ENCODE results near the gene CTNND2. TPM values are rescaled to one million over a fixed set of nuclear protein-coding genes. Genes with fewer than 3 reads are reported as not detected.

The CTNND2 gene, protein sequence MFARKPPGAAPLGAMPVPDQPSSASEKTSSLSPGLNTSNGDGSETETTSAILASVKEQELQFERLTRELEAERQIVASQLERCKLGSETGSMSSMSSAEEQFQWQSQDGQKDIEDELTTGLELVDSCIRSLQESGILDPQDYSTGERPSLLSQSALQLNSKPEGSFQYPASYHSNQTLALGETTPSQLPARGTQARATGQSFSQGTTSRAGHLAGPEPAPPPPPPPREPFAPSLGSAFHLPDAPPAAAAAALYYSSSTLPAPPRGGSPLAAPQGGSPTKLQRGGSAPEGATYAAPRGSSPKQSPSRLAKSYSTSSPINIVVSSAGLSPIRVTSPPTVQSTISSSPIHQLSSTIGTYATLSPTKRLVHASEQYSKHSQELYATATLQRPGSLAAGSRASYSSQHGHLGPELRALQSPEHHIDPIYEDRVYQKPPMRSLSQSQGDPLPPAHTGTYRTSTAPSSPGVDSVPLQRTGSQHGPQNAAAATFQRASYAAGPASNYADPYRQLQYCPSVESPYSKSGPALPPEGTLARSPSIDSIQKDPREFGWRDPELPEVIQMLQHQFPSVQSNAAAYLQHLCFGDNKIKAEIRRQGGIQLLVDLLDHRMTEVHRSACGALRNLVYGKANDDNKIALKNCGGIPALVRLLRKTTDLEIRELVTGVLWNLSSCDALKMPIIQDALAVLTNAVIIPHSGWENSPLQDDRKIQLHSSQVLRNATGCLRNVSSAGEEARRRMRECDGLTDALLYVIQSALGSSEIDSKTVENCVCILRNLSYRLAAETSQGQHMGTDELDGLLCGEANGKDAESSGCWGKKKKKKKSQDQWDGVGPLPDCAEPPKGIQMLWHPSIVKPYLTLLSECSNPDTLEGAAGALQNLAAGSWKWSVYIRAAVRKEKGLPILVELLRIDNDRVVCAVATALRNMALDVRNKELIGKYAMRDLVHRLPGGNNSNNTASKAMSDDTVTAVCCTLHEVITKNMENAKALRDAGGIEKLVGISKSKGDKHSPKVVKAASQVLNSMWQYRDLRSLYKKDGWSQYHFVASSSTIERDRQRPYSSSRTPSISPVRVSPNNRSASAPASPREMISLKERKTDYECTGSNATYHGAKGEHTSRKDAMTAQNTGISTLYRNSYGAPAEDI (N-terminal part only)
- not detected for total RNA-seq

DNA sequence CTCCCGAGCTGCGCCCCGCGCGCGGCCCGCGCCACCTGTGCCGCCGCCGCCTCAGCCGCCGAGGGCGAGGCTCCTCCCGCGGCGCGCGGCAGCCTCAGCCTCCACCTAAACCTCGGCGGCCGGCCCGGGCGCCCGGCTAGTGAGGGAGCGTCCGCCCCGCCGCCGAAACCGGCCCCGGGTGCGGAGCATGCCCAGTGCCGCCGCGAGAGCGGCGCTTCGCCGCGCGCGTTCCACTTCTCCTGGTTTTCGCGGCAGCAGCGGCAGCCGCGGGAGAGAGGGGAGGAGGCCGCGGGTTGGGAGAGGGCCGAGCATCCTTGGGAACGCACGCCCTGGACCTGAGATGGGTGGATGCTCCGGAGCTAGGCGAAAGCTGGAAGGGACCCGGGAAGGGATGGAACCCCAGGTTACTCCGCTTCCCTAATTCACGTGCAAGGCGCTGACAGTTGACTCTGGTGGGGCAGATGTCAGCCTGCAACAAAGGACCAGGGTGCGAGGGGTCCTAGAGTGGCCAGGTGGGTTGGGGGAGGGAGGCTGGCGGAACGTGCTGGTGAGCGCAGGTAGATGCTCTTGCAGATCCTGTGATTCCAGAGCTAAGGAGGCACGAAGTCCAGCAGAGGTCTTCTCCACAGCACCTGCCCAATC is at the start of gene CTNND2:
Gene CTNND2 (minus strand): TSS at position 182 of the 642 bp plus-strand sequence. CDS start 593 bp downstream, outside the sequence.
- peaks cover 6% of the 10 kb centered on the region for H3K4me1 Mint-ChIP-seq
- H3K27me3 Mint-ChIP-seq: peaks cover 37% of the 10 kb centered on the region
- H3K4me3 Mint-ChIP-seq: no peak within 1 kb of the TSS
- no peaks in the 10 kb centered on the region for H3K9me3 Mint-ChIP-seq
- ChIA-PET POLR2A (no interaction called here), CTCF (no interaction called here)
- DNase-seq: no peak
- H3K36me3 Mint-ChIP-seq (ENCODE audit: low read depth): no peaks in the 10 kb centered on the region
- H3K27ac Mint-ChIP-seq: no peak within 1 kb of the TSS

DNA sequence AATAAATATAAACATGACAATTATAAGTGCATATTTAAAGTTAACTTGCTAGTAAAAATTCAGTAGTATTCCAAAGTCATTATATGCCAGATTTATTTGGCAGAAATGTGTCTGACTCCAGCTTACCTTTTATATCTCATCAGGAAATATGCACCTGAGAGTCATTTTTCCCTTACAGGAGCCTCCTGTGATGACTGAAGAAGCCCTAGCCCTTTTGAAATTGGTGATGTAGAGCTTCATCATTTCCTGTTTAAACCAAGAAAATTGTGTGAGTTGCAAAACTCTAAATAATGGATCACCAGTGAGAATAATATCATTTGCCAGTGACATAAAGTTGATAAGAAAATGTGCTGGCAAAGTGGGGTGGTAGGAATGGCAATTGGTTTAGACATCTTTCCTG is 42.1 kb upstream of the CTNND2 start:
- DNase-seq: no peak
- POLR2A ChIA-PET: no interaction called here
- CTCF ChIA-PET: no interaction called here
- Mint-ChIP-seq H3K36me3 (ENCODE audit: low read depth) (no peaks in the 10 kb centered on the region), H3K27me3 (no peaks in the 10 kb centered on the region), H3K27ac (no peak overlapping the region), H3K9me3 (no peaks in the 10 kb centered on the region), H3K4me3 (no peak overlapping the region), H3K4me1 (no peaks in the 10 kb centered on the region)

DNA sequence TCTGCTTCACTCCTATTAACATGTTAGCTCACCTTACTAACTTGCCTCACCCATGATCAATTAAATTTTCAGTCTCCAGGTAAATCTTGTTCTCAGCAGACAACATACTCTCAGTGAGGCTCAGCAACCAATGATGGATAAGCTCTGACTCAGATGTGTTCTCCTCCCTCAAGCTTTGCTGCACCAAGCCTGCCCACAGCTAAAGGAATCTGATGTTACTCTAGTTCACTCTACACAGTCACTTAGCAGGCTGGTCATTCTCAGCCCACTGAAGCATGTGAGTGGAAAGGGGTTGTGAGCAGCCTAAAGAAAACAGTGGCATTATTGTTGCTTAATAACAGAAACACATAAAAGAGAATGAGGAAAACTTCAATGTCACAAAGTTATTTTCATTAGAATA is 37.3 kb upstream of the CTNND2 start:
- no peak overlapping the region for H3K27ac Mint-ChIP-seq
- POLR2A ChIA-PET: no interaction called here
- no peaks in the 10 kb centered on the region for H3K4me1 Mint-ChIP-seq
- DNase-seq: no peak
- H3K27me3 Mint-ChIP-seq: no peaks in the 10 kb centered on the region
- H3K36me3 Mint-ChIP-seq (ENCODE audit: low read depth): no peaks in the 10 kb centered on the region
- CTCF ChIA-PET: no interaction called here
- no peaks in the 10 kb centered on the region for H3K9me3 Mint-ChIP-seq
- no peak overlapping the region for H3K4me3 Mint-ChIP-seq

DNA sequence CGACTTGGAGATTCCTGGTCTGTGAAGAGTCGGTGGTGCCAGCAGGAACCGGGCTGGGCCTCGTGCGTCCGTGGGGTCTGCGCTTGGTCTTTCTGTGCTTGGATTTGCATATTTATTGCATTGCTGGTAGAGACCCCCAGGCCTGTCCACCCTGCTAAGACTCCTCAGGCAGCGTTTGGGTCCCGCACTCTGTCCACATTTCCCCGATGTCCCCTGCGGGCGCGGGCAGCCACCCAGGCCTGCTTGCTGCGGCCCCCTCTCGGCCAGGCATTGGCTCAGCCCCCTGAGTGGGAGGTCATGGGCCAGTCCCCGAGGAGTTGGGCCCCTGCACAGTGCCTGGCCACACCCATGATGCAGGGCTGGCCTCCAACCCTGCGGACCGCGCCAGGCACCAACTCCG is 27.4 kb upstream of the CTNND2 start:
- no peak overlapping the region for H3K27ac Mint-ChIP-seq
- ChIA-PET POLR2A (no interaction called here), CTCF (no interaction called here)
- H3K9me3 Mint-ChIP-seq: peaks cover 2% of the 10 kb centered on the region
- no peak overlapping the region for H3K4me3 Mint-ChIP-seq
- no peaks in the 10 kb centered on the region for H3K36me3 Mint-ChIP-seq (ENCODE audit: low read depth)
- H3K4me1 Mint-ChIP-seq: no peaks in the 10 kb centered on the region
- H3K27me3 Mint-ChIP-seq: no peaks in the 10 kb centered on the region
- DNase-seq: no peak

DNA sequence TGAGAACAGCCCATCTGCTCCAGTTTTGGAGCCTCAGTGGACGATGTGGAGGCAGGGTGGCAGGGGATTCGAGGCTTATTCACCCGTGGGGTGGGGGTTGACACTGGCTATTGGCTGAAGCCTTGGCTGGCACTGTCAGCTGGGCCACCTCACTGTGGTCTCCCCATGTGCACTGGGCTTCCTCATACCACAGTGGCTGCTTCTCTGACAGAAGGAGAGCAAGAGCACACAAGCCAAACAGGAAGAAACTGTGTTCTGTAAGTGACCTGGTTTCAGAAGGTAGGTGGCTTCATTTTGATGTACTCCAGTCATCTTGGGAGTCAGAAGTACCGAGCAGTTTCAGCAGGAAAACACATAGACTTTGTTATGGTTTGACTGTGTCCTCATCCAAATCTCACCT is 24.7 kb upstream of the CTNND2 start:
- CTCF ChIA-PET: no interaction called here
- Mint-ChIP-seq H3K4me1 (no peaks in the 10 kb centered on the region), H3K36me3 (ENCODE audit: low read depth) (no peaks in the 10 kb centered on the region), H3K9me3 (peaks cover 2% of the 10 kb centered on the region), H3K27me3 (no peaks in the 10 kb centered on the region), H3K27ac (no peak overlapping the region), H3K4me3 (no peak overlapping the region)
- no peak for DNase-seq
- POLR2A ChIA-PET: no interaction called here

DNA sequence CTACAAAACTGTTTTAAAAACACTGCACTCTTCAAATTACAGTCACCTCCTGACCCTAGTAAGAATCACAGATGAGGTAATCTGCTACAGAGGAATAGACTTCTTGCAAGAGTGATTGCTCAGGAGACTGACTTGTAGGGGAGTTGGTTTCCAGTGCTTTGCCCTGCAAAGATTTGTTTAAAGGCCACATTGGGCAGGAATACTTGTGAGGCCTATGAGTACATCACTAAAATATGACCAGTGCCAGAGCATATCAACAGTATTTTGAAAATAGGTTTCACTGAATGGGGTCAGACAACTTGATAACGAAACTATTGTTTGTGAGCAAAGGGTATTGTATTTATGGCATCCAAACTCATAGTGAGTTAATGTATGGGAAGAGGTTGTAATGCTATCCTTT is 21.5 kb upstream of the CTNND2 start:
- Mint-ChIP-seq H3K4me1 (no peaks in the 10 kb centered on the region), H3K36me3 (ENCODE audit: low read depth) (no peaks in the 10 kb centered on the region), H3K9me3 (peaks cover 6% of the 10 kb centered on the region), H3K27ac (no peak overlapping the region), H3K4me3 (no peak overlapping the region), H3K27me3 (no peaks in the 10 kb centered on the region)
- ChIA-PET CTCF (no interaction called here), POLR2A (no interaction called here)
- no peak for DNase-seq

DNA sequence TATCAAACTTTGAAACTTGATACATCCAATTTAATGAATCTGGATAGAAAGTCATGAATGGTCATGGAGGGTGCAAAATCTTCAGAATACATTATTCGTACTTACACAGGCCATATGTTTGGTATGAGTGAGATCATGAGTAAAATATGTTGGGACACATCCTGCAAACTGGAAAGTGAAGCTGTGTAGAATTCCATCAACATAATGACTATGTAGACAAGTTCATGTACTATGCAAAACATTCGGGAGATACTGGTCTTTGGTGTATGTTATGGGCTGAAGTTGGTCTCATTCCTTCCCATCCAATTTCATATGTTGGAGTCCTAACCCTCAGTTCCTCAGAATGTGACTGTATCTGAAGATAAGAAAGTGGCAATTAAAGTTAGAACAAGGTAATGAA is 18.1 kb upstream of the CTNND2 start:
- POLR2A ChIA-PET: no interaction called here
- CTCF ChIA-PET: no interaction called here
- H3K4me1 Mint-ChIP-seq: no peaks in the 10 kb centered on the region
- H3K36me3 Mint-ChIP-seq (ENCODE audit: low read depth): no peaks in the 10 kb centered on the region
- H3K27ac Mint-ChIP-seq: no peak overlapping the region
- no peaks in the 10 kb centered on the region for H3K27me3 Mint-ChIP-seq
- peaks cover 10% of the 10 kb centered on the region for H3K9me3 Mint-ChIP-seq
- DNase-seq: no peak
- no peak overlapping the region for H3K4me3 Mint-ChIP-seq

DNA sequence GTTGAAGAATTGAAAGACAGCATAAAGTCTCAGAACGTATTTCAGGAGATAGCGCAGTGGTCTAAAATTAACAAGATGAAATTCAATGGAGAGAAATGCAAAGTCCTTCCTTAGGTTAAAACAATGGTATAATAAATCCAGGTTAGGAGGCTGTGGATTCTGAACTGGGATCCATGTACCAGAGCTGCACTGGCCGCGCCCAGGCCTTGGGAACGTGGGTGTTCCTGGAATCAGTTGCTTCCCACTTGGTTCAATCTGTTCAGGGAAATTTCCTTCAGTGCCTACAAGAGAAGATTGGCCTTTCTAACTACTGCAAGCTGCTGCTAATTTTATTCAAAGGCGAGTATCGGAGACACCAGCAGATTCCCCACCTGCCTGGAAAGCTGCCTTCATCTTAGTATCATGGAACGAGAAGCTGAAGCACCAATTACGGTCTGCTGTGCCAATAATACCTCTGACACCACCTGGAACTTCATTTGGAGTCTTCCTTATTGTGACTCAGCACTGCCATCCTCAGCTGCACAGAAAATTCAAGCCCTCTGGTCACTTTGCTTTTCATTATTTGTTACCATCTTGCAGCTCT is 14.3 kb upstream of the CTNND2 start:
- CTCF ChIA-PET: no interaction called here
- POLR2A ChIA-PET: no interaction called here
- H3K27ac Mint-ChIP-seq: no peak overlapping the region
- no peaks in the 10 kb centered on the region for H3K27me3 Mint-ChIP-seq
- peaks cover 10% of the 10 kb centered on the region for H3K9me3 Mint-ChIP-seq
- H3K4me1 Mint-ChIP-seq: no peaks in the 10 kb centered on the region
- H3K36me3 Mint-ChIP-seq (ENCODE audit: low read depth): no peaks in the 10 kb centered on the region
- DNase-seq: no peak
- H3K4me3 Mint-ChIP-seq: no peak overlapping the region

DNA sequence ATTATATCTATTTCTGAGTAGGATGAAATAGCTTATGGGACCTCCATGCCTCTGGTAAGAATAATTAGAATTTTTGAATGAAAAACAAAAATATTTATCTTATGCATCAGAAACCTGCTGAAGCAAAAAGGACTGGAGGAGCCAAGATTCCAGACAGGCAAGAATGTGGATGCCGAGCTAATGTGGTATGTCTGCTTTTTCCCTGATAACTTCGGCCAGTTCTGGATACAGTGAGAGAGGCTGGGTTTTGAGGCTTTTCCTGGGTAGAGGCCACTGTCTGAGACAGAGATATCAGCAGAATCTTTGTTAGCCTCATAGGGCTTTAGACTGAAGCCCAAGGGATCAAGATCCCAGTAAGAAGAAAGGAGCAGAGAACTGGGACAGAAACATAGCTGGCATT is 5.2 kb upstream of the CTNND2 start:
- CTCF ChIA-PET: no interaction called here
- POLR2A ChIA-PET: no interaction called here
- H3K9me3 Mint-ChIP-seq: no peaks in the 10 kb centered on the region
- no peak overlapping the region for H3K27ac Mint-ChIP-seq
- DNase-seq: no peak
- no peaks in the 10 kb centered on the region for H3K36me3 Mint-ChIP-seq (ENCODE audit: low read depth)
- no peak overlapping the region for H3K4me3 Mint-ChIP-seq
- peaks cover 3% of the 10 kb centered on the region for H3K4me1 Mint-ChIP-seq
- peaks cover 14% of the 10 kb centered on the region for H3K27me3 Mint-ChIP-seq

DNA sequence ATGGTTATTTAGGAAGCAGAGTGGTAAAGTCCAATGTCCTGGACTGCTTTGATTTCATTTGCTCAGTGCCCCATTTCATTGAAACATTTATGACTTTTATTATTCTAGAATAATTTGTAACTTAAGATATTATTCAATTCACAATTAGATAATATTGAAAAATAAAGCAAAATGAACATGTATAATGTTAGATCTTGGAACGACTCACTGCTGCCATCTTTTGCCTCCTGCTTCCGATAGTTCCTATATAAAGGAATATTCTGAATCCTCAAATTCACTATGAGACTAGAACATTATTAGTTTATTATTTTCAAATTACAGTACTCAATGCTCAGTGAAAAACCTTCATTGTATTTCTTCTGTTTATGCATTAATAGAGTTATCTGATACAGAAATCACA is 2.3 kb upstream of the CTNND2 start:
- Mint-ChIP-seq H3K9me3 (no peaks in the 10 kb centered on the region), H3K4me3 (no peak overlapping the region), H3K27ac (no peak overlapping the region), H3K4me1 (peaks cover 6% of the 10 kb centered on the region), H3K27me3 (peaks cover 33% of the 10 kb centered on the region), H3K36me3 (ENCODE audit: low read depth) (no peaks in the 10 kb centered on the region)
- DNase-seq: no peak
- ChIA-PET CTCF (no interaction called here), POLR2A (no interaction called here)

DNA sequence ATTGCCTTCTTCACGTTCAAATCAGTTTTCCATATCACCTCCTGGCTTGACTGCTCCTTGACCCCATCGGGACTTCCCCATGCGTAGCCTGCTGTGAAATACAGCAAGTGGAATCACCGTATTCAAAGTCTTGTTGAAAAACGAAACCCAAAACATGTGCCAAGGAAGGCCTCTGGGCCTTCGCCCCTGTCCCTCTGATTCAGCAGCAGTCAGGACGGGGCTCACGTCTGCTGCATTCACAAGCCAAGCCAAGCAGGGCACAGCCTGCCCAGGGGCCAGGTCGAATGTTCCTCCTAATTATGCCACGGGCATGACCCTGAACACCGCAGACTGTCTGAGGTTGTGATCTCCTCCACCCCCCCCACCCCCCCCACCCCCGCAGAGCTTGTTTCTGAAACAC is 960 bp upstream of the CTNND2 start:
- H3K4me3 Mint-ChIP-seq: no peak overlapping the region
- CTCF ChIA-PET: no interaction called here
- H3K27me3 Mint-ChIP-seq: peaks cover 37% of the 10 kb centered on the region

DNA sequence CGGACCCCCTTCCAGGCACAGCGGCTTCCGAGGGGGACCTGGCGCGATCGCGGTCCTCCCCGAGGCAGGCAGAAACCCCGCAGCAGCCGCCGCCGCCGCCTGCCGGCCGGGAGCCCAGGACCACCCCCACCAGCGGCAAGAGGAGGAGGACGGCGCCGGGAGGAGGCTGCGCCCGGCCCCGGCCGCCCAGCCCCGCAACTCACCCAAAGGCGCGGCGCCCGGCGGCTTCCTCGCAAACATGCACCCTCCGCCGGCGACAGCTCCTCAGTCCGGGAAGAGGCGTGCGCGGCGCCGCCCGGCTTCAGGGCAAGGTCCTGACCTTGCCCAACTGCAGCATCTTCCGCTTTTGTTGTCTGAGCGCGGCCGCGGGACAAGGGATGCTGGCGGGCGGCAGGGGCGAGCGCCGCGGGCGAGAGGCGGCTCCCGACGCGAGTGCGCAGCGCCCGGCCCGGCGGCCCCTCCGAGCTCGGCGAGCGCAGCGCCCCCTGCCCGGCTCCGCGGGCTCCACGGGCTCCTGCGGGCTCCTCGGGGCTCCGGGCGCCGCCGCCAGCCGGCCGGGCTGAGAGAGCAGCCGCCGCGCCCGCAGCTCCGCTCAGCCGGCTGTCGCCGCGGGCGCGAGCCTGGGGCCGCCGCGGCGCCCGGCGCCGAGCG is 507 bp downstream of the CTNND2 start:
- DNase-seq: no peak
- Mint-ChIP-seq H3K4me1 (peaks cover 6% of the 10 kb centered on the region), H3K27me3 (peaks cover 37% of the 10 kb centered on the region), H3K36me3 (ENCODE audit: low read depth) (no peaks in the 10 kb centered on the region), H3K9me3 (no peaks in the 10 kb centered on the region), H3K27ac (no peak overlapping the region), H3K4me3 (no peak overlapping the region)
- ChIA-PET CTCF (no interaction called here), POLR2A (no interaction called here)

More for the DNA sequence above, 960 bp upstream of the CTNND2 start:
- H3K9me3 Mint-ChIP-seq: no peaks in the 10 kb centered on the region
- H3K36me3 Mint-ChIP-seq (ENCODE audit: low read depth): no peaks in the 10 kb centered on the region
- POLR2A ChIA-PET: no interaction called here
- peaks cover 6% of the 10 kb centered on the region for H3K4me1 Mint-ChIP-seq
- DNase-seq: no peak
- no peak overlapping the region for H3K27ac Mint-ChIP-seq

Data from activated CD4-positive, alpha-beta T cell treated with anti-CD3 and anti-CD28 coated beads, Interleukin-2, amount 10 ng/mL, durations not matched to agents 7 days and 5 days (primary cell).